Neutrophil (primary cell): ENCODE data around the gene PLEKHG4B.
"Not testable (repeated sequence)": the region's sequence is repeated elsewhere in the genome, so short reads cannot be mapped to it uniquely, and the experiment has no call there.

Experiments used
- H3K27ac ChIP-seq: fragments of 200-600 bp; sonication (generic); 2 replicates; pipeline ENCODE4 v1.5.1; 2016; ENCODE audit warnings: mild to moderate bottlenecking, moderate library complexity
- H3K27me3 ChIP-seq: fragments of 200-600 bp; sonication (generic); 2 replicates; pipeline ENCODE4 v1.6.0; 2016; ENCODE audit warnings: mild to moderate bottlenecking
- H3K36me3 ChIP-seq: fragments of 200-600 bp; sonication (generic); 2 replicates; pipeline ENCODE4 v1.5.1; 2017
- H3K4me1 ChIP-seq, 2 experiments: fragments of 200-600 bp in 1 of 2; sonication (generic) in 1 of 2; 1 replicate in 1 of 2; 2 replicates in 1 of 2; pipeline versions ENCODE4 v1.5.1 to v1.6.1; 2013 to 2016; ENCODE audit warnings: low read depth in 1 of 2, low read length in 1 of 2, mild to moderate bottlenecking in 1 of 2, moderate library complexity in 1 of 2; ENCODE audit not compliant: control insufficient read depth in 1 of 2, insufficient read depth in 1 of 2
- H3K4me3 ChIP-seq, 2 experiments: fragments of 200-600 bp in 1 of 2; sonication (generic) in 1 of 2; 1 replicate in 1 of 2; 2 replicates in 1 of 2; pipeline ENCODE4 v1.5.1; 2013 to 2016; ENCODE audit warnings: low read depth in 1 of 2, low read length in 1 of 2, mild to moderate bottlenecking in 1 of 2, moderate library complexity in 1 of 2
- H3K9me3 ChIP-seq: fragments of 200-600 bp; sonication (generic); 2 replicates; pipeline ENCODE4 v1.5.1; 2016
- CTCF ChIP-seq: fragments of 200-600 bp; sonication (generic); IDR thresholded peaks from 2 replicates; pipeline ENCODE4 v1.5.1; 2016; ENCODE audit warnings: antibody characterized with exemption

The PLEKHG4B gene

GRCh38 chr5:51500-51823 is 40.5 kb upstream of the PLEKHG4B start:
- Histone ChIP-seq H3K36me3 (no peaks in the 10 kb centered on the region), H3K4me3 (no peak overlapping the region), H3K27ac (no peak overlapping the region), H3K9me3 (no peaks in the 10 kb centered on the region), H3K27me3 (peaks cover 76% of the 10 kb centered on the region), H3K4me1 (no peaks in the 10 kb centered on the region)
- no peak for TF ChIP-seq CTCF

GRCh38 chr5:53381-54174 is 38.4 kb upstream of the PLEKHG4B start:
- Histone ChIP-seq H3K36me3 (no peaks in the 10 kb centered on the region), H3K4me1 (no peaks in the 10 kb centered on the region), H3K4me3 (no peak overlapping the region), H3K27me3 (peaks cover 73% of the 10 kb centered on the region), H3K27ac (no peak overlapping the region), H3K9me3 (no peaks in the 10 kb centered on the region)
- no peak for TF ChIP-seq CTCF

GRCh38 chr5:54175-54730 is 37.7 kb upstream of the PLEKHG4B start:
- no peaks in the 10 kb centered on the region for H3K4me1 ChIP-seq
- H3K36me3 ChIP-seq: no peaks in the 10 kb centered on the region
- no peak overlapping the region for H3K27ac ChIP-seq
- H3K27me3 ChIP-seq: peaks cover 71% of the 10 kb centered on the region
- no peak overlapping the region for H3K4me3 ChIP-seq
- no peak for TF ChIP-seq CTCF
- no peaks in the 10 kb centered on the region for H3K9me3 ChIP-seq

GRCh38 chr5:54876-55569 is 36.9 kb upstream of the PLEKHG4B start:
- H3K4me1 ChIP-seq: no peaks in the 10 kb centered on the region
- no peak overlapping the region for H3K4me3 ChIP-seq
- TF ChIP-seq CTCF: no peak
- H3K27ac ChIP-seq: no peak overlapping the region
- H3K27me3 ChIP-seq: peaks cover 69% of the 10 kb centered on the region
- H3K36me3 ChIP-seq: no peaks in the 10 kb centered on the region
- no peaks in the 10 kb centered on the region for H3K9me3 ChIP-seq

- no peaks in the 10 kb centered on the region for H3K4me1 ChIP-seq
- H3K27ac ChIP-seq: no peak overlapping the region
- TF ChIP-seq CTCF: no peak
- H3K27me3 ChIP-seq: peaks cover 52% of the 10 kb centered on the region
- no peaks in the 10 kb centered on the region for H3K36me3 ChIP-seq
- no peak overlapping the region for H3K4me3 ChIP-seq
- no peaks in the 10 kb centered on the region for H3K9me3 ChIP-seq
Measured at GRCh38 chr5:56561-57290, 35.2 kb upstream of the PLEKHG4B start.

- not testable (repeated sequence) for H3K4me1 ChIP-seq, H3K27ac ChIP-seq, H3K9me3 ChIP-seq, H3K36me3 ChIP-seq, H3K4me3 ChIP-seq
- peaks cover 17% of the 10 kb centered on the region for H3K27me3 ChIP-seq
Measured at GRCh38 chr5:60250-60649, 31.7 kb upstream of the PLEKHG4B start.
